CD4-positive, alpha-beta T cell treated with Interleukin-2 at 100 ng/mL for 4 hours (primary cell): ENCODE data around the gene OTOP1.
"Not testable (repeated sequence)": the region's sequence is repeated elsewhere in the genome, so short reads cannot be mapped to it uniquely, and the experiment has no call there.

Experiments
- DNase-seq: peaks from one replicate; pipeline ENCODE4 v3.0.0-alpha.2; 2020; ENCODE audit warnings: low spot score

Gene OTOP1

DNA sequence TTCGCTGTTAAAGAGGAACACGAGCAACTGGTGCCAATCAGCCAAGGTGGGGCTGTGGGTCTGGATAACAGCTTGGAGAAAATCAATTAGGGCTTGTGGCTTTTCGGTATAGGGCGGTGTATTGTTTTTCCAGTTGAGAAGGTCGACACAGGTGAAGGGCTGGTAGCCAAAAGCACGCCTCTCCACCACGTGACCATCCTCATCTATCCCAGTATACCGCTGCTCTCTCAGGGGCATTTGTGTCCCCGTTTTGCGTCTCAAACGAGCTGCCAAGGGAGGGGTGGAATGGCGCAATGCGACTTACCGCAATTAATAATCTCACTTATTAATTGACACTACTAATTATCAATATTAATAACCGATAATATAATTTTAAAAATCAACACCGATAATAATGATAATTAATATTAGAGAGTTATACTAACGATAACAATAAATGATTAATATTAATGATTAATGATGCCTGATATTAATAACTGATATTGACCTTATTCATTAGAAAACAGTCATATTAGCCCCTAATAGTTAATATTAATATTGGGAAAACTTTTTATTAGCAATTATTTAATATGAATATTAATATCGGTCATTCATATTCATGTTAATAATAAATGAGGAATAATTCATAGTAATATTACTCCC, 62.1 kb downstream of the OTOP1 start:
- not testable (repeated sequence) for DNase-seq

DNA sequence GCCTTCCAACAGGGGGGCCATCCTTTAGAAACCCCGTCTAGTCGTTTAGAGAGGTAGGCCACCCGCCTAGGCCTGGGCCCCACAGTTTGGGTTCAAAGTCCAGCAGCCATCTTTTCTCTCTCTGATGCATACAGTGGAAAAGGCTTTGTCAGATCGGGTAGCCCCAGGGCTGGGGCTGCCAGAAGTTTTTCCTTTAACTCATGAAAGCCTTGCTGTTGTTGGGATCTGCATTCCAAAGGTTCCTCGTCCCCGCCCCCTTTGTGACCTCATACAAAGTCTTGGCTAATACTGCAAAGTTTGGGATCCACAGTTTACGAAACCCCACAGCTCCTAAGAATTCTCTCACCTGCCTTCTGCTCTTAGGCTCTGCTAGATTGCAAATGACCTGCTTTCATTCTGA, 64.5 kb downstream of the OTOP1 start:
- DNase-seq = not testable (repeated sequence)

DNA sequence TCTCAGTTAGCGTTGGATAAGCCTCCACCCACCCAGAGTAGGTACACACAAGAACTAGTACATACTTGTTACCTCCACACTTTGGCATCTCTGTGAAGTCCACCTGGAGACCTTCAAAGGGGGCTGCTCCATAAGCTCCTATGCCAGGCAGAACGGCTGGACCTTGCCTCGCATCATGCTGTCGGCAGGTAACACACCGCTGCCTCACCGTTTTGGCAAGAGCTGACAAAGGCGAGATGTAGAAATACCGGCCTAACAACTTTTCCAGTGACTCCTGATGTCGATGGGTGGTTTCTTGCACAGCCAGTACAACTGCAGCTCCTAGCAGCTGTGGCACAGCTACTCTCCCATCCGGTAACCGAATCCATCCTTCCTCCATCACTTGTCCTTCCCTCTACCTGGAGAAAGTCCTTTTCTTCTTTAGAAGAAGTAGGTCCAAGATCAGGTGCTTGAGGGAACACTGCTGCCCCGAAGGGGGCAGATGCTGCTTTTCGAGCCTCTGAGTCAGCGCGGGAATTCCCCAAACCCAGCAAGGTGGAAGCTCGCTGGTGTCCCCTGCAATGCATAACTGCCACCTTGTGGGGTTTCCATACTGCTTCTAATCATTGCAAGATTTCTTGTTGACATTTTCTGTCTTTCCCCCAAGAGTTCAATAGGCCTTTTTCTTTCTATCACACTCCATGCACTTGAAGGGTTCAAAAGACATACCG, 65.6 kb downstream of the OTOP1 start:
- not testable (repeated sequence) for DNase-seq

DNA sequence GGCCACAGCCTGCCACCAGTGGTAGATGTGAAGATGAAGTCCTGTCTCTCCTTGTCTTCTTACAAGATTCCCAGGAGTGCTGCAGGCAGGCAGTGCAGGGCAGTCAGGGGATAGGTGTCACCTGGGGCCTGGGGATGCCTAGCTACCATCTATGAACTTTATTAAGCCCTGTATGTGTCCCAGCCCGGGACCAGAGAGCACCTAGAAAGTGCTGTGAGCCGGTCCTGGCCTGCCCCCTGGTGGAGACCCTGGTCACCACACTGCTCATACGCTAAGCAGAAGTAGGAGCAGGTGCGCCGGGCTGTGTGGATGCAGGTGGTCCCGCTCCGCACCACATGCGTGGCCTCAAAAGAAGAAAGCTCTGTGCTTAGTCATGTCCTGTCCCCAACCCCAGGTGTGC, 81.1 kb downstream of the OTOP1 start:
- DNase-seq = peak; percentile 23

DNA sequence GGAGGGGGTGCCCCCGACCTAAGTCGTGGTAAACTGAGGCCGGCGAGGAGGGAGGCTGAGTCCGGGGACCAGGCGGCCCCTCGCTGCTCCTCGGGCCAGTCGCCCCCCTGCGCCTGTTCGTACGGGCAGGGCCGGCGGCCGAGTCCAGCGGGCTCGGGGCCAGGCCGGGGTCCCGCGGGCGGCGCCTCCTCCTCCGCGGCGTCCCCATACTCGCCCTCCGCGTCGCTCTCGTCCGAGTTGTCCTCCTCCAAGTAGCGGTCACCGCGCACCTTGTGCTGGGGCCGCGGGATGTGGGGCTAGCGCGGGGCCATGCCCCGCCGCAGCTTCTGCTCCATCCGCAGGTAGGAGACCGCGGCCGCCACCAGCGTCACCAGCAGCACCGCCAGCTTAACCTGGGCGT, 83.4 kb downstream of the OTOP1 start:
- not testable (repeated sequence) for DNase-seq

DNA sequence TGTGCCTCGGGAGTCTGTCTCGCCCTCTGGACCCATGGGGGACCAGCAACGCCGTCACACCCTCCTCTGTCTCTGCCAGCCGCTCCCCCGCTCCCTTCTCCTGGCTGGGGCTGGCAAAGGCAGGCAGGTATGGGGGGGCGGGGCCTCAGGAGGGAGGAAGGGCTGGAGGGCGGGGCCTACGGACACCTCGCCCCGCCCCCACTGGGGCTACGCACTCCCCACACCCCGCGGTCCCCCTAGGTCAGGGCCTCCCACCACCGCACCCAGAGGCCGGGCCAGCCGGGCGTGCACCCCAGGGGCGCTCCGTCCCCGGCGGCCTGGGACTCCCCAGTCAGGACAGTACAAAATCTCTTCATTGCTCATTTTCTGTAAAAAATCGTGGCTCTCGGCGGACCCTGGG, 84.0 kb downstream of the OTOP1 start:
- not testable (repeated sequence) for DNase-seq

DNA sequence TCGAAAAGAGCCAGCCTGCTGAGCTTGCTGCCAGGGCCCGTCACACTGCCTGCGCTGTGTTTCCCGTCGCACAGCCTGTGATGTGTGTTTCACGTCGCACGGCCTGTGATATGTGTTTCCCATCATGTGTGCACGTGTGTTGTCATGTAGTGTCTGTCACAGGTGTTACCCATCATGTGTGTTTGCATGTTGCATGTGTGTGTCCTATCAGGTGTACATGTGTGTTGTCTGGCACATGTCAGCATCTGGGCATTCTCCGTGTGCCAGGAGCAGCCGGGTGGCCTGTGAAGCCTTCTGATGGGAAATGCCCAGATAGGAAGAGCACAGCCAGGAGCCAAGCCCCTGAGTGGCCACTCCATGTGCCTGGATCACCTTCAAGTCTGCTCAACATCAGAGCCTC, 85.5 kb downstream of the OTOP1 start:
- not testable (repeated sequence) for DNase-seq
